HCT116 (cell line): Measurements from ENCODE around the gene PPFIBP1. TPM values are rescaled to one million over a fixed set of nuclear protein-coding genes. Genes with fewer than 3 reads are reported as not detected.

ENCODE experiments used
- ATAC-seq: fragments of 200-7000 bp; cut with Tn5 transposase; 2 replicates; pipeline ENCODE4 v1.9.1; 2020; ENCODE audit warnings: mild to moderate bottlenecking, moderate library complexity
- BruUV-seq: library from RNA; stranded (reverse); fragments of 400-500 nt; replicated peaks from 2 replicates; lab custom pipeline; 2021; lab: Mats Ljungman, UMichigan
- CTCF ChIA-PET: fragments of 300-600 bp; sonication (Branson Sonifier 250); formaldehyde crosslinking; loops from one replicate; lab custom pipeline; 2021; ENCODE audit warnings: antibody characterized with exemption; lab: Charles Lee
- POLR2A ChIA-PET: fragments of 300-600, 350-600 bp; sonication (Branson Sonifier 250); formaldehyde crosslinking; loops from one replicate; lab custom pipeline; 2021; ENCODE audit warnings: antibody characterized with exemption; lab: Charles Lee
- RAD21 ChIA-PET, 2 experiments: fragments of 300-600 bp; sonication (Branson Sonifier 250); formaldehyde crosslinking; loops; one replicate each; lab custom pipeline; 2023; ENCODE audit warnings: low total read pairs in 2 of 2; ENCODE audit not compliant: uncharacterized antibody in 2 of 2, unreplicated experiment in 2 of 2, low non-redundant PET in 1 of 2; lab: Charles Lee
- DNase-seq: peaks from one replicate; pipeline ENCODE4 v3.0.0-alpha.2; 2010; ENCODE audit warnings: low read depth, low spot score
- H2AFZ ChIP-seq: fragments of 200-600 bp; shearing (Covaris generic), sonication (generic); 2 replicates; pipeline ENCODE4 v1.6.1; 2017; ENCODE audit warnings: low read depth, mixed run types, mixed read lengths, antibody characterized with exemption, low read length; ENCODE audit not compliant: poor library complexity, severe bottlenecking
- H3K27ac ChIP-seq: 2 replicates; pipeline ENCODE4 v1.5.1; 2012; ENCODE audit warnings: low read depth, low read length
- H3K27me3 ChIP-seq: fragments of 200-600 bp; sonication (generic); 2 replicates; pipeline ENCODE4 v1.6.1; 2016; ENCODE audit warnings: mixed run types, low read length, mixed read lengths; ENCODE audit not compliant: insufficient read depth
- H3K36me3 ChIP-seq, 2 experiments: fragments of 200-500 bp in 1 of 2; fragments of 200-600 bp in 1 of 2; sonication (Bioruptor generic) in 1 of 2; sonication (generic) in 1 of 2; 2 replicates each; pipeline versions ENCODE4 v1.5.1 to v1.6.1; 2014 to 2016; ENCODE audit warnings: low read length in 2 of 2, inconsistent platforms in 1 of 2, mixed read lengths in 1 of 2, mixed run types in 1 of 2; ENCODE audit not compliant: insufficient read depth in 2 of 2, control insufficient read depth in 1 of 2
- H3K4me1 ChIP-seq, 2 experiments: fragments of 200-600 bp in 1 of 2; sonication (generic) in 1 of 2; 2 replicates each; pipeline versions ENCODE4 v1.5.1 to v1.6.1; 2012 to 2017; ENCODE audit warnings: low read length in 2 of 2, inconsistent platforms in 1 of 2, mild to moderate bottlenecking in 1 of 2, mixed read lengths in 1 of 2, mixed run types in 1 of 2, moderate library complexity in 1 of 2; ENCODE audit not compliant: insufficient read depth in 2 of 2, control insufficient read depth in 1 of 2
- H3K4me2 ChIP-seq: fragments of 200-600 bp; sonication (generic); 2 replicates; pipeline ENCODE4 v1.6.1; 2017; ENCODE audit warnings: mixed run types, low read length, mixed read lengths
- H3K4me3 ChIP-seq, 2 experiments: fragments of 200-600 bp in 1 of 2; sonication (generic) in 1 of 2; replicated peaks in 1 of 2; 2 replicates each; pipeline ENCODE4 v1.5.1; 2011 to 2016; ENCODE audit warnings: low read length in 2 of 2, control low read depth in 1 of 2, low read depth in 1 of 2, mild to moderate bottlenecking in 1 of 2, mixed read lengths in 1 of 2, mixed run types in 1 of 2
- H3K79me2 ChIP-seq: fragments of 200-600 bp; sonication (generic); 2 replicates; pipeline ENCODE4 v1.6.1; 2017; ENCODE audit warnings: mild to moderate bottlenecking, mixed run types, low read length, moderate library complexity, mixed read lengths; ENCODE audit not compliant: insufficient read depth
- H3K9ac ChIP-seq: fragments of 200-600 bp; sonication (generic); 2 replicates; pipeline ENCODE4 v1.6.1; 2016; ENCODE audit warnings: low read length, mixed read lengths
- H3K9me2 ChIP-seq: fragments of 200-600 bp; sonication (generic), shearing (Covaris generic); 2 replicates; pipeline ENCODE4 v1.6.1; 2017; ENCODE audit warnings: mixed run types, mild to moderate bottlenecking, moderate library complexity; ENCODE audit not compliant: insufficient read depth
- H3K9me3 ChIP-seq, 2 experiments: fragments of 200-500 bp in 1 of 2; fragments of 200-600 bp in 1 of 2; sonication (Bioruptor generic) in 1 of 2; sonication (generic) in 1 of 2; 2 replicates each; pipeline ENCODE4 v1.6.1; 2014 to 2017; ENCODE audit warnings: low read length in 2 of 2, mixed read lengths in 2 of 2, inconsistent platforms in 1 of 2, low read depth in 1 of 2, mild to moderate bottlenecking in 1 of 2, mixed run types in 1 of 2, moderate library complexity in 1 of 2; ENCODE audit not compliant: control insufficient read depth in 1 of 2, insufficient read depth in 1 of 2
- H4K20me1 ChIP-seq: fragments of 200-600 bp; sonication (generic), shearing (Covaris generic); 2 replicates; pipeline ENCODE4 v1.6.1; 2017; ENCODE audit warnings: mixed run types, mild to moderate bottlenecking, moderate library complexity; ENCODE audit not compliant: insufficient read depth
- ATF3 ChIP-seq: IDR thresholded peaks from 2 replicates; pipeline ENCODE4 v1.6.1; 2012
- CBX3 ChIP-seq: IDR thresholded peaks from 2 replicates; pipeline ENCODE4 v1.6.1; 2012; ENCODE audit warnings: low read depth
- CEBPB ChIP-seq: IDR thresholded peaks from 2 replicates; pipeline ENCODE4 v1.6.1; 2012; ENCODE audit warnings: low read depth
- CTCF ChIP-seq, 3 experiments: fragments of 200-600 bp in 1 of 3; sonication (generic) in 1 of 3; IDR thresholded peaks in 2 of 3; conservative IDR thresholded peaks in 1 of 3; 2 replicates each; pipeline ENCODE4 v1.5.1; 2012 to 2017; ENCODE audit warnings: low read depth in 2 of 3, low read length in 2 of 3, antibody characterized with exemption in 1 of 3, borderline replicate concordance in 1 of 3, control low read depth in 1 of 3, mild to moderate bottlenecking in 1 of 3, mixed read lengths in 1 of 3, mixed run types in 1 of 3, moderate library complexity in 1 of 3; ENCODE audit not compliant: insufficient read depth in 1 of 3
- EZH2 ChIP-seq: fragments of 200-600 bp; sonication (generic); IDR thresholded peaks from 2 replicates; pipeline ENCODE4 v1.6.1; 2017; ENCODE audit warnings: antibody characterized with exemption, mixed run types
- EZH2phosphoT487 ChIP-seq: fragments of 200-600 bp; IDR thresholded peaks from 2 replicates; pipeline ENCODE4 v1.6.1; 2018; ENCODE audit warnings: antibody characterized with exemption, borderline replicate concordance
- JUND ChIP-seq: IDR thresholded peaks from 2 replicates; pipeline ENCODE4 v1.6.1; 2012
- MAX ChIP-seq: IDR thresholded peaks from 2 replicates; pipeline ENCODE4 v1.6.1; 2012
- POLR2AphosphoS5 ChIP-seq: IDR thresholded peaks from 2 replicates; pipeline ENCODE4 v1.6.1; 2011; ENCODE audit warnings: mild to moderate bottlenecking, low read depth, low read length, moderate library complexity
- RAD21 ChIP-seq: IDR thresholded peaks from 2 replicates; pipeline ENCODE4 v1.6.1; 2012; ENCODE audit warnings: low read depth, mild to moderate bottlenecking
- SIN3A ChIP-seq: IDR thresholded peaks from 2 replicates; pipeline ENCODE4 v1.6.1; 2012; ENCODE audit warnings: low read depth
- SRF ChIP-seq: IDR thresholded peaks from 2 replicates; pipeline ENCODE4 v1.6.1; 2012; ENCODE audit warnings: low read depth
- TCF7L2 ChIP-seq: IDR thresholded peaks from 2 replicates; pipeline ENCODE4 v1.7.0; 2011; ENCODE audit warnings: borderline replicate concordance, inconsistent platforms; ENCODE audit not compliant: insufficient read depth, insufficient read length; ENCODE audit errors: extremely low read depth
- ZBTB33 ChIP-seq: IDR thresholded peaks from 2 replicates; pipeline ENCODE4 v1.6.1; 2011; ENCODE audit warnings: mild to moderate bottlenecking, low read length, moderate library complexity; ENCODE audit not compliant: insufficient replicate concordance; ENCODE audit errors: extremely low read depth
- ZFX ChIP-seq: fragments of 450-650 bp; IDR thresholded peaks from 2 replicates; pipeline ENCODE4 v1.6.1; 2017
- ZNF274 ChIP-seq: fragments of 200-500 bp; sonication (Bioruptor generic); IDR thresholded peaks from 2 replicates; pipeline ENCODE4 v1.6.1; 2014; ENCODE audit warnings: mild to moderate bottlenecking, low read depth, low read length, inconsistent platforms
- intact Hi-C: fragments of 100-400 bp; cut with micrococcal nuclease; formaldehyde crosslinking; loops from 2 replicates; pipeline ENCODE4 v1.10.0; 2022
- total RNA-seq: library from RNA; stranded (reverse); gene quantifications from one replicate; pipeline ENCODE4 v1.2.1, GENCODE V29; 2021; ENCODE audit not compliant: unreplicated experiment

Gene PPFIBP1
- total RNA-seq, 1 experiment from 2014 or later = 102 TPM

- H3K27ac ChIP-seq = no peak overlapping the region
- H2AFZ ChIP-seq = no peak overlapping the region
- H3K4me3 ChIP-seq = no peak overlapping the region
- H3K9ac ChIP-seq = no peak overlapping the region
- no peaks in the 10 kb centered on the region for H3K27me3 ChIP-seq
- no peaks in the 10 kb centered on the region for H3K9me2 ChIP-seq
- POLR2A ChIA-PET = no interaction called here
- no TSS peak for BruUV-seq
- ATAC-seq (no peak), DNase-seq (no peak)
- RAD21 ChIA-PET = no interaction called here
- TF ChIP-seq ZBTB33 = no peak
- no peak for TF ChIP-seq EZH2phosphoT487
- TF ChIP-seq CBX3 = no peak
- no peak for TF ChIP-seq MAX
- CTCF ChIA-PET = no interaction called here
- H3K4me2 ChIP-seq = no peak overlapping the region
- no peaks in the 10 kb centered on the region for H4K20me1 ChIP-seq
- no peaks in the 10 kb centered on the region for H3K9me3 ChIP-seq
- H3K4me1 ChIP-seq = peaks cover 47 to 80% of the 10 kb centered on the region in 2 experiments
- peaks cover 56% of the 10 kb centered on the region for H3K79me2 ChIP-seq
- intact Hi-C loops = no loop called here
- H3K36me3 ChIP-seq = peaks cover 0 to 3% of the 10 kb centered on the region in 2 experiments; a peak in 2 of 4 replicates
Measured at GRCh38 chr12:27575762-27576118, 51.7 kb downstream of the PPFIBP1 start.

GRCh38 chr12:27576667-27577347 lies 52.8 kb downstream of the PPFIBP1 start:
- peaks cover 51% of the 10 kb centered on the region for H3K79me2 ChIP-seq
- no TSS peak for BruUV-seq
- CTCF ChIA-PET = no interaction called here
- no peak for TF ChIP-seq SIN3A
- no peak for TF ChIP-seq TCF7L2
- TF ChIP-seq ZNF274 = no peak
- no peak for TF ChIP-seq CBX3
- no peak for TF ChIP-seq CTCF (IDR thresholded peaks at IDR 0.05 in 2 of 3, conservative IDR thresholded peaks at IDR 0.05 in 1 of 3; ENCODE audit: borderline replicate concordance in 1 of 3, insufficient read depth in 1 of 3, low read depth in 2 of 3, low read length in 2 of 3)
- TF ChIP-seq SRF = no peak
- no peak for TF ChIP-seq JUND
- TF ChIP-seq EZH2 = no peak
- TF ChIP-seq ZFX = no peak
- no peak for TF ChIP-seq POLR2AphosphoS5
- no peak for TF ChIP-seq RAD21
- TF ChIP-seq CEBPB = no peak
- no peak for TF ChIP-seq ATF3

More at GRCh38 chr12:27576667-27577347, 52.8 kb downstream of the PPFIBP1 start:
- Histone ChIP-seq H4K20me1 (no peaks in the 10 kb centered on the region), H3K9me3 (no peaks in the 10 kb centered on the region), H3K9ac (no peak overlapping the region), H2AFZ (no peak overlapping the region), H3K27ac (no peak overlapping the region), H3K4me1 (peaks cover 53 to 80% of the 10 kb centered on the region in 2 experiments), H3K27me3 (no peaks in the 10 kb centered on the region), H3K9me2 (no peaks in the 10 kb centered on the region), H3K4me3 (no peak overlapping the region), H3K36me3 (peaks cover 0 to 3% of the 10 kb centered on the region in 2 experiments; a peak in 2 of 4 replicates), H3K4me2 (0 out of 2 replicates have a peak overlapping the region, but pooled peaks have one; percentile 5)
- RAD21 ChIA-PET = interaction anchor here in 1 of 2 experiments (0.6 kb wide), 1 partner anchor 17 kb away, joined by 4 read pairs; no protein-coding TSS in a partner anchor
- no peak for DNase-seq
- POLR2A ChIA-PET = no interaction called here
- intact Hi-C loops = no loop called here
- no peak for ATAC-seq
